GM03348 (cell line): ENCODE results near the gene SLC39A12.
A peak's percentile ranks its signal among the peaks of the same experiment; 100 is the strongest.
"Not testable (repeated sequence)": the region's sequence is repeated elsewhere in the genome, so short reads cannot be mapped to it uniquely, and the experiment has no call there.

Experiments used
- DNase-seq: peaks from one replicate; pipeline ENCODE4 v3.0.0; 2012; ENCODE audit warnings: low spot score

Gene SLC39A12

DNA sequence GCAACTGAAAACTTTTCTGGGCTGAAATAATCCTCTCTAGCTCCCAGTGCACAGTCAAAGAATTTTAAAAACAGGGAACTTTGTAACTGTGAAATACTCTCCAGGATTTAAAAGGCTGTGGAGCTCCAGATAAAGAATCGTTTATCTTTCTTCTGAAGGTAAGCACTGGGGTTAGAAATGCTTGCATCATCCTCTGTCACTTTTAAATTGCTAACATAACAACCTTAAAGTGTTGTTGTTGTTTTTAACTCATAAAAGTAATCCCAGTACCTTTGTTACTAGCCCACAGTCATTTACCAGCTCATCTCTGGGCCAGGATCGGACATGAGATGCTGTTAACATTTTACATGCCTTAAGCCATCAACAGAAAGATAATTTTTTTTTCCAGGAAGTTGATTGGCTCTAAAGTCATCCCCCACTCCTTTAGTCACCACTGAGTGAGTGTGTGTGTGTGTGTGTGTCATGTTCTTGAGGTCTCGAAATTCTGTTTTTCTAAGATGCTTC, at the start of gene SLC39A12:
SLC39A12 (plus strand) TSS at position 51 of the 504 bp plus-strand sequence. CDS start 1,359 bp downstream, outside the sequence.
- DNase-seq = peak; percentile 50

DNA sequence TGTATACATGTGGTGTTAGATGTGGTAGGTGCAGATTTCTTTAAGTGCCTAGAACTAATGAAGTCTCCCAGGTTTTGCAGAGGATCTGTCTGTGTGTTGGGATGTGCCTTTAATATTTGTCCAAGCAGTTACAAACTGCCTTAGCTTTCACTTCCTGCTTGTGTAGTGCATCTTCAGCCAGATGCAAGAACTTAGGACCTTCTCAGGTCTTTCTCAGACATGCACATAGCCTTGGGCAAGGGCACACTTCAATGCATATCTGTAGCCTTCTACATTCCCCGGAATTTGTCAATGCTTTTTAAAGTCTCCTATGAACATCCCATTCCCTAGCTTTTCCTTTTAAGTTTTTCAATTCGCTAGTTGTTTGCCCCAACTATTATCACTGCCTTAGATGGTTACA, 47.2 kb upstream of the SLC39A12 start:
- DNase-seq = no peak

DNA sequence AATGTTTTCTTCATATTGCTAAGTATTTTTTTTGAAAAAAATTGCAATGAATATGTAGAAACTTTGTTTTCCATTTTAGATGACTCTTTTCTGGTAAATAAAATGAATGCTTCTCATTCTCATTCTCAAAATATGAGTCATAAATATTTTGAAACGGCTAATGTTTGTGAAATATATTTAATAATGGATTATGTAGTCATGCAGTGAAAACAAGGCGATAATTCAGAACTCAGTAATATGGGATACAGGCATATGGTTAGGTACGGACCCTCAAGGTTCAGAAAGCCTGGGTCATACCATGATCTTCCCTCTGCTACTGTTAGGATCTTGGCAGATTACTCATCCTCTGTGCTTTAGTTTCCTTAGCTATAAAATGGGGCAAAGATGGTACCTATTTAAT, 46.2 kb upstream of the SLC39A12 start:
- DNase-seq = peak; percentile 15

DNA sequence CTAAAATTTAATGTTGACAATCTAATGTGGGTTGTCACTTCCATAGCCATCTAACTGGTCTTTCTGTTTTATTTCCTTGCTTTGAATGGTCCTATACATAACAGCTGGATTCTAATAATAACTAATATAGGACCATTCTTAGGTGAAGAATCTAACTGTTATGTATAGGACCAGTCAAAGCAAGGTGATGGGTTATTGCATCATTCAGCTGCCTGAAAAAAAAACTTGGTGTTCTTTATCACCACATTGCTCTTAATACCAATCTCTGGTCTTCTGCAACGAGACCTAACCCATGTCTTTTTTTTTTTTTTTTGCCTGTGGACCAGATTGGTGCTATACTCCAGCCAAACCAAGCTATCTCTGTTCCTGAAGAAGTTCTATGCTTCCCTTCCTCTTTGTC, 45.7 kb upstream of the SLC39A12 start:
- DNase-seq = no peak

DNA sequence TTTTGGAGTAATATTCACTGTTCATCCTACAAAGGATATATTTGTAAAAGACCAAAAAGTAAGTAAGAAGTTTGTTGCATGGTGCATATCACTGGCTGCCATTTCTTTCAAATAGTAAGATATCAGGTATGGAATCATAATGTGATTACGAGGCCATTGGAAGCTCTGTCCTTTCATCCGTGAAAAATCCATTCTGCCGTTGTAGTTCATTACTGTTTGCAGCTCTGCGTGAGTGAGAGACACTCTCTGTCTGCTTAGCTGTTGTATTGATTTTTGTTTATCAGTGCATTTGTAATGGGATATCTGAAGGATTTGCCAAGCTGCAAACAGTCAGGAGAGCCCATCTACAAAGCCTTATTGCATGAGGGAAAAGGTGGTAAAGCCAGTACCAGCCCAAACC, 44.1 kb upstream of the SLC39A12 start:
- DNase-seq = no peak

DNA sequence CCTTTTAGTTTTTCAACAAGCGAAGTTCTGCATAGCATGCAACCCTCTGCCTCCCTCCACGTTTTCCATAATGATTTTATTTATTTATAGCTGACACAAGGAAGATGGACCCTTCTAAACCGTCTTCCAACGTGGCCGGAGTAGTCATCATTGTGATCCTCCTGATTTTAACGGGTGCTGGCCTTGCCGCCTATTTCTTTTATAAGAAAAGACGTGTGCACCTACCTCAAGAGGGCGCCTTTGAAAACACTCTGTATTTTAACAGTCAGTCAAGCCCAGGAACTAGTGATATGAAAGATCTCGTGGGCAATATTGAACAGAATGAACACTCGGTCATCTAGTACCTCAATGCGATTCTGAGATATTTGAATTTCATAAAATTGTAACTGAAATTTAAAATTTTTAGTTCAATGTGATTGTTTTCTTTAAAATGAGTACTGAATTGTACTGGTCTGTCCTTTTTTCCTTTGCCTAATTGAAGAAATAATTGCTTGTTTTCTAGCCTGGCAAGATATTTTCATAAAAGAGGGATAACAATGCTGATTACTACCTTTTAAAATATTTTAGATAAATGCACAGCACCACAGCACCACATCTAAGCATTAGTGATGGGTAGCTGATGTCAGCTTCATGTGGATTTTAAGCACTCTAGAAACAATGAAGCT, 41.5 kb upstream of the SLC39A12 start:
- peak; percentile 65 for DNase-seq

DNA sequence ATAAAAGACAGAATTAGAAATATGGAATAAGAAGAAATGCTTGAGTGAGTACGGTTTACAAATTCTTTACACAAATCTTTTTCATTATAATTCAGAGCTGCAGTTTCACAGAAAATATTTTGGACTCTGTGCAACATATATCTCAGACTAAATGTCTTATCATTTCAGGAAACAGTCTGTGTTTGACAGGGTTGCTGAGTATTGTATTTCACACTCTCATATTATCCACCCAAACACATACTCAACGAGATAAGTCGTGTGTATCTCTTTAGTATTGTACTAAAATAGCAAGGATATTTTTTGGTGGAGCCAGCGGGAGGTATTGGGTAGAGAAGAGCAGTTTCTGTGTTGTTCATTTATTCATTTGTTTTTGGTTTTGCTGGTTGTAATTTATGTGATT, 39.0 kb upstream of the SLC39A12 start:
- no peak for DNase-seq

DNA sequence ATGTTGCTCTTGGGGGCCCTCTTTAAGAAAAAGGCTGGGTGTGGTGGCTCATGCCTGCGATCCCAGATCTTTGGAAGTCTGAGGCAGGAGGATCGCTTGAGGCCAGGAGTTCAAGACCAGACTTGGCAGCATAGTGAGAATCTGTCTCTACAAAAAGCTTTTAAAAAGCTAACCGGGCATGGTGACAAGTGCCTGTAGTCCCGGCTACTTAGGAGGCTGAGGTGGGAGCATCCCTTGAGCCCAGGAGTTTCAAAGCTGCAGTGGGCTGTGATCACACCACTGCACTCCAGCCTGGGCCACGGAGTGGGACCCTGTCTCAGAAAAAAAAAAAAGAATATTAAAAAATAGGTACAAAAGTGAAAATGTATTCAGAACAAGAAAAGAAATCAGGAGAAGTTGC, 38.1 kb upstream of the SLC39A12 start:
- no peak for DNase-seq

DNA sequence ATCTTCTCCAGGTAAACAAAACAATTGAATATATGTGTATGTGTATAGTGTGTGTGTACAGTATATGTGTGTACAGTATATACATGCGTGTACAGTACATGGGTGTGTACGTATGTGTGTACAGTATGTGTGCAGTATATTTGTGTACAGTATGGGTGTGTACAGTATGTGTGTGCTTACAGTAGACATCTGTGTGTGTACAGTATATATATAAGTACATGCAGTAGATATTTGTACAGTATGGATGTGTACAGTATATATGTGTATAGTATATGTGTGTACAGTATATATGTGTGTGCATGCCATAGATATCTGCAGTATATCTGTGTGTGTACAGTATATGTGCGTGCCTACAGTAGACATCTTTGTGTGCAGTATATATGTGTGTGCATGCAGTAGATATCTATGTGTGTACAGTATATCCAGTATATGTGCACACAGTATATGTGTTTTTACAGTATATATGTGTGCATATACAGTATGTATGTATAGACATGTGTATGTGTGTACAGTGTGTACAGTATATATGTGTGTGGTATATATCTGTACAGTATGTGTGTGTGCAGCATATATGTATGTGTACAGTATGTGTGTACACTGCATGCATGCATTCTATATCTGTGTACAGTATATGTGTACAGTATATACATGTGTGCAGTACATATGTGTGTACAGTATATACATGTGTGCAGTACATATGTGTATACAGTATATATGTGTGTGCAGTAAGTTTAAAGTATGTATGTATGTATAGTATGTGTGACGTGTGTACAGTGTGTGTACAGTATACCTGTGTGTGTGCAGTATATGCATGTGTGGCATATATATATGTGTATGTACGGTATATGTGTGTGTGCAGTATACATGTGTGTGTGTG, 37.3 kb upstream of the SLC39A12 start:
- no peak for DNase-seq

DNA sequence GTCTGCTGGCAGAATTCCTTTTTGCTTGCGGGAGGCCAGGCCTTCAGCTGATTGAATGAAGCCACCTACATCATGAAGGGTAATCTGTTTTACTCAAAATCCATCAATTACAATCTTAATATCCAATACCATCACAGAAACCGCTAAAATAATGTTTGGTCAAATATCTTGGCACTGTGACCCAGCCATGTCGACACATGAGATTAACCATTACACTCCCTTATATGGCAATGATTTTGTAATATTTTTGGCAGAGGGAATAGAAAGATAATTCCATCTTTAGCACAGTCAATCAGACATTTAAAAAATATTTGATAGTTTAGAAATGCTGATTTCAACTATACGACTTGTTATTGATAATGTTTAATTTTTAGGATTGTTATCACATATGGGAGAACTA, 36.5 kb upstream of the SLC39A12 start:
- no peak for DNase-seq

DNA sequence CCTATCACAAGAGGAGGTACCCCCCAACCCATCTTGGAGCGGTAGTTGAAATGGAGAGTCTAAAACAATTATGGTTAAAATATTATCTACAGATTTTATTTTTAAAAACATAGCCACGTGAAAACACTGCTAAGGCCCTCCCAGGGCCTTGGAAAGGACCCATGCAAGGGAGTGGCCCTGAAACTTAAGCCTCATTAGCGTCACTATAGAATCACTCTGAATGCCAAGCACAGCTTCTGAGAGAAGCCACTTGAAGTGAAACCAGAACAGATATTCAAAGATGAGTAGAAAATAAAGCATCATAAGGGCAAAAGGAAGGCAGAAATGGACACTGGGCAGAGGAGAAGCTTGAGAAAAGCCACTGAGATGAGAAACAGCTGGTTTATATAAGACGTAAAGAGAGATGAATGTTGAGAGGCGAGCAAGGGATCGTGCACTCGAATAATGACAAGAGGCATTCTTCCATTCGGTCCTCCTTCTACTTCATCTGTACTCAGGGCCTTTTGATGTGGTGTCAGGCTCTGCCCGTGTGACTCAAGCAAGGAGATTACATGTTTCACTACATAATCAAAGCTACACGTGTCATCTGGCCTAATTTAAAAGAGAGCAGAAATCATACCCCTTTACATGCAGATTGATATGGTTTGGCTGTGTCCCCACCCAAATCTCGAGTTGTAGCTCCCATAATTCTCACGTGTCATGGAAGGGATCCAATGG, 33.4 kb upstream of the SLC39A12 start:
- DNase-seq = no peak

DNA sequence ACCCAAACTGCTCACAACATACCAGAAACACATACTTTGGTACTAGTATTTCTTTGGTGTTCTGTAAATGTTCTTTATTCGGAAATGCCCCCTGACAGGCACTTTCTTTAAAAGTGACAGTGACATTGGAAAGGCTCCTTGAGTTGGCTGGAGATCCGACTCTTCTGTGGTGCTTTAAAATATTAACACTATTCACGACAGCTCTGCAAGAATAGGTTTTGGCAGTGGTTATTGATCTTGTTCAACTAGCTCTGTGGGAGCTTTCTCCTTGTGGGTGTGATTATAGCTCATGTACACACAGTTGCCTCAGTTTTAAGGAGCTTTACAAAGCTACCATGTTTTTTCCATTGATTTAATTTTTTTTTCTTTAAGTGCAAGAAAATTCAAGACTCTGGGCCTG, 30.3 kb upstream of the SLC39A12 start:
- no peak for DNase-seq

DNA sequence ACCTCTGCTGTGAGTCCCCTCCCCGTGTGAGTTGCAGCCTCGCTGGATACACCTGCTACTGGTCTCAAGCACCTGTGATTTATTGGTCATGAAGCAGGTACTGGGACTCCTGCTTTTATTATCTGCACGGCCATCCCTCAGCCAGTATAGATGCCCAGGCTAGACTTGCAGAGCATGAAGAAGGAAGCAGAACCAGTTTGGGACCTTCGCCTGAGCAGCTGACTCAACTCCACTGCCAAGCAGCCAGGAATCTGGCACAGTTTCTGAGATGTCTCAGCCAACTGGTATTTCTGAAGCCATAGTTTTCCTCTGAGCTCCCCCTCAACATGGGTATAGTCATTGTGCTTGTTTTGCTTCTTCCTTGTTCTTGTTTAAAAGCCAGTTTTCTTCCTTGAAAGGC, 28.0 kb upstream of the SLC39A12 start:
- peak; percentile 89 for DNase-seq

DNA sequence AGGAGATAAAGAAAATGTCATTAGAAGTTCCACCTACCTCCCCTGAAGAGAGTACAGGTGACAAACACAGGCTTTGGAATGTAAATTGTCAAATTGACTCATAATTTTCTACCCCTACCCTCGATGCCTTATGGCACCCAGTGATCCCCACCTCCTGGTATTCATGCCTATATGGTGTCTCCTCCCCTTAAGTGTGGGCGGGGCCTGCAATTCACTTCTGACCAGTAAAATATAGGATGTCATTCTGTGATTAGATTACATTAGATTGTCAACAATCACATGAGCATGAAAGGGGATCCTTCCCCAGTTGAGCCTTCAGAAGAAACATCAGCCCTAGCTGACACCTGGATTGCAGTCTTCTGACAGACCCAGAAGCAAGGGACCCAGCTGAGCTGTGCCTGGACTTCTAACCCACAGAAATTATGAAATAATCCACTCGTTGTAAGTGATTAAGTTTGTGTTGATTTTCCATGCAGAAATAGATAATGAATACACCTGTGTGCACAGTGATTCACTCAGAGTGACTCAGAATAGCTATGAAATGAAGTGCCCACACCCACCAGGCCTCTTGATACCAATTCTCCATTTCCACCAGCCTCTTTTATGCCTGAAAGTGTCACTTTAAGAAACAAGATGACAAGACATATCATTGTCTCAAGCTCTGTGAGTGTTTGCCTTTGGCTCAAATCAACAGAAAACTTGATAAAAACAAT, 8.5 kb upstream of the SLC39A12 start:
- DNase-seq = no peak

DNA sequence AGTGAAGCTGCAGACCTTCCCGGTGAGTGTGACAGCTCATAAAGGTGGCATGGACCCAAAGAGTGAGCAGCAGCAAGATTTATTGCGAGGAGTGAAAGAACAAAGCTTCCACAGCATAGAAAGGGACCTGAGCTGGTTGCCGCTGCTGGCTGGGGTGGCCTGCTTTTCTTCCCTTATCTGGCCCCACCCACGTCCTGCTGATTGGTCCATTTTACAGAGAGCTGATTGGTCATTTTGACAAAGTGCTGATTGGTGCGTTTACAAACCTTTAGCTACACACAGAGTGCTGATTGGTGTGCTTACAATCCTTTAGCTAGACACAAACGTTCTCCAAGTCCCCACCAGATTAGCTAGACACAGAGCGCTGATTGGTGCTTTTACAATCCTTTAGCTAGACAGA, 1.4 kb upstream of the SLC39A12 start:
- DNase-seq = not testable (repeated sequence)

DNA sequence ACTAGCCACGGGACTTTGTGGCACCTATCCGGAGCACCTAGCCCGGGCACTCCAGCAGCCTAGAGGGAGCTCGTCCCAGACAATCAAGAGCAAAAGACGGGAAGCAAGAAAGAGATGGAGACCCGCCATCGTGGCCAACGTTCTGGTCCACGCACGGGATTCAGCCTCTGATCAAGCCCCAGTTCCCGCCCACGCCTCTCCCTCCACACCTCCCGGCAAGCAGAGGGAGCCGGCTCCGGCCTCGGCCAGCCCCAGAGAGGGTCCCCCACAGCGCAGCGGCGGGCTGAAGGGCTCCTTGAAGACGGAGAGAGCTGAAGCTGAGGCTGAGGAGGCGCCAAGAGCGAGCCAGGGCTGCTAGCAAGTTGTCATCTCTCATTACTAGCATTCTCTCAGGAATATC, 992 bp upstream of the SLC39A12 start:
- no peak for DNase-seq

DNA sequence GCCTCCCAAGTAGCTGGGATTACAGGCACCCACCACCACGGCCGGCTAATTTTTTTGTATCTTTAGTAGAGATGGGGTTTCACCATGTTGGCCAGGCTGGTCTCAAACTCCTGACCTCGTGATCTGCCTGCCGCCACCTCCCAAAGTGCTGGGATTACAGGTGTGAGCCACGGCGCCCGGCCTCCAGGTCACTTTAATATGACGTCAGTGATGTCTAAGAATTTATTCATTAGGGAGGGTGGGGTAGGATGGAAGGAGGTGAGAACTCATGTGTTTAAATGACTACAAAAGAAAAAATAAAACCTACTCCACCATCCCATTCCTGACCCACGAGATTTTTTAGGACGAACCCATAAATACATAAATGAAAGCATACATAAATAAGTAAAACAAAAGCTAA, 2.7 kb downstream of the SLC39A12 start:
- not testable (repeated sequence) for DNase-seq

DNA sequence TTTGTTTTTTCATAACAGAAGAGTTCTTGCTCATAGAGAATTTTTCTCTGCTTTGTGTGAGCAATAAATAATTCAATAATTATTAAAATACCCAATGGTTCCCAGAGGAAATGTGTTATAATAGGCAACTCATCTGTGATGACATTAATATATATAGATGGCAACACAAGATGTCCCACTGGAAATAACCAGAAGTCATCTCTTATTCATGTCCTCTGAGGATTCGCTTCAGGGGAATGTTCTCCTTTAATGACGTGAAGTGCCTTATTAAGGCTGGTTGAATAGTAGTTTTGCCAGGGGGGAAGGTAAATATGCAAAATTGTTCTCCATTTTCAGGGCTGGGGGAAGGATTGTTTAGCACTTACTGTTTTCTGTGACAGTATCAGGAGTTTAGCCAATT, 3.1 kb downstream of the SLC39A12 start:
- DNase-seq = peak; percentile 29

DNA sequence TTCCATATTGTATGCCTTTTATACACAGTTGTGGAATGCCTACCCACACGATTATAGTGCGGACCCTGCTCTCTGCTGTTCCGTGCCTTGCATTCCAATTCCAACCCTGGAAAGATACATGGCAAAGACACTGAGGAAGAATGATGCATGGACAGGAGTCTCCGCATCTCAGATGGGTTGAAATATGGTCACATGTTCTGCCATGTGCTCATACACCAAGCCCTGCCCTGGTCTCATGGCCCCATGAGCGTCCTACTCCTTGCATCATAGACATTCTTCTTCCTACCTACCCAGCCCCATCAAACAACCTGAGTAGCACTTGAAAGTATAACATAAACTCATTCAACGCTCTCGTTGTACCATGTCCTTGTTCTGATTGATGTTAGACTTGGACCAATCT, 6.3 kb downstream of the SLC39A12 start:
- DNase-seq = no peak

DNA sequence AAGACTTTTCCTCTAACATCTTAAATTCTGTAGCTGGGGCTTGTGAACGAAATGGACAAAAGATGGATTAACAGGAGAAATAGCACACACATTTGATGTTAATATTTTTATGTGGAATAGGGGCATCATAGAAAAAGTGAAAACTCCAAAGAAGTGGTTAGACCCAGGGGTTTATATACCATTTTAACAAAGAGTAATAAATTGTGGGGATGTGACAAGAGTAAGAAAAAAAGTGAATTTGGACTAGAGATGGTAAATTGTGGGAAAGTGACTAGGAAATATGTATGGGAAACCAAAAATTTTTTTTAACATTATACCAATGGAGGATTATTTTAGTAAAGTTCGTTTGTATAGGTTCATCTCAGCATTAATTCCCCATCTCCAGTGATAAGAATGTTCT, 8.2 kb downstream of the SLC39A12 start:
- no peak for DNase-seq

DNA sequence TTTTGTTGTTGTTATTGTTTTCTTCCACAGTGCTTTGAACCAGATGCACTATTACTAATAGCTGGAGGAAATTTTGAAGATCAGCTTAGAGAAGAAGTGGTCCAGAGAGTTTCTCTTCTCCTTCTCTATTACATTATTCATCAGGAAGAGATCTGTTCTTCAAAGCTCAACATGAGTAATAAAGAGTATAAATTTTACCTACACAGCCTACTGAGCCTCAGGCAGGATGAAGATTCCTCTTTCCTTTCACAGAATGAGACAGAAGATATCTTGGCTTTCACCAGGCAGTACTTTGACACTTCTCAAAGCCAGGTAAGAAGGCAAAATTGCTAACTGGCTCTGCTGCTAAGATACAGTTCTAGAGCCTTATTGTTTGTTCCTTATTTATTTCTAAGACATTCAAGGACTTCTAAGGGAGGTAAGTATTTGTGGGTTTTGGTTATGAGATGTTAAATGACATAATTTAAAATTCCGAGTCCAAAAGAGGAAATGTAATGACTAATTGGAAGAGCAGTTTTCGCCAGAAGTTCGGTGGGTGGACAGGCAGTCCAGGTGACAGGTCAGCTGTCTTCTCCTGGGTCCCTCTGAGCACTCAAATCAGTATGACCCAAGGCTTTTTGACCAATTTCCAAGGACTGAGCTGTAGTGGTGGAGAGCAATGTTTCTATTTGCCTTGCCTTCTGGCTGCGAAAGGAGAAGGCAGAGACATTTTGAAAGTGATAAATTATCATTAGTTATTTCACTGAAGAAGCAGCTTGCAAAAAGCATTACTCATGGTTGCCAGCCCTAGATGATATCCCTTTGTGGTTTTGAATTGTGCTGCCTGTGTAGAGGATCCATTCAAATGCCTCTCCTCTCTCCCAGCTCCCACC, 10.1 kb downstream of the SLC39A12 start:
- peak; percentile 46 for DNase-seq
